ENCODE data around the gene XXYLT1.
A peak's percentile ranks its signal among the peaks of the same experiment; 100 is the strongest.

GRCh38 chr3:195162033-195162669 is 108.8 kb downstream of the XXYLT1 start:
- TF ChIP-seq, protein P1, sequence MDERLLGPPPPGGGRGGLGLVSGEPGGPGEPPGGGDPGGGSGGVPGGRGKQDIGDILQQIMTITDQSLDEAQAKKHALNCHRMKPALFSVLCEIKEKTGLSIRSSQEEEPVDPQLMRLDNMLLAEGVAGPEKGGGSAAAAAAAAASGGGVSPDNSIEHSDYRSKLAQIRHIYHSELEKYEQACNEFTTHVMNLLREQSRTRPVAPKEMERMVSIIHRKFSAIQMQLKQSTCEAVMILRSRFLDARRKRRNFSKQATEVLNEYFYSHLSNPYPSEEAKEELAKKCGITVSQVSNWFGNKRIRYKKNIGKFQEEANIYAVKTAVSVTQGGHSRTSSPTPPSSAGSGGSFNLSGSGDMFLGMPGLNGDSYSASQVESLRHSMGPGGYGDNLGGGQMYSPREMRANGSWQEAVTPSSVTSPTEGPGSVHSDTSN (CRISPR knock-in tag; IDR thresholded peaks at IDR 0.05; ENCODE audit: low read depth) = no peak
- TF ChIP-seq, protein P1 (tag; conservative IDR thresholded peaks at IDR 0.05; ENCODE audit: low read depth) = peak; percentile 91
- TF ChIP-seq HIVEP1 (CRISPR knock-in tag; IDR thresholded peaks at IDR 0.05) (no peak), TEAD4 (IDR thresholded peaks at IDR 0.05; ENCODE audit: low read length) (peak; percentile 81), TEAD4 (CRISPR knock-in tag; IDR thresholded peaks at IDR 0.05; ENCODE audit: borderline replicate concordance) (no peak), HOMEZ (CRISPR knock-in tag; IDR thresholded peaks at IDR 0.05) (no peak), ZBED1 (IDR thresholded peaks at IDR 0.05) (no peak), ARNT (IDR thresholded peaks at IDR 0.05) (no peak), ZBTB17 (CRISPR knock-in tag; IDR thresholded peaks at IDR 0.05) (0 out of 2 replicates have a peak, but pooled peaks have one; percentile 63), MAX (CRISPR knock-in tag; IDR thresholded peaks at IDR 0.05) (no peak), LARP7 (IDR thresholded peaks at IDR 0.05) (no peak), ILK (tag; IDR thresholded peaks at IDR 0.05; ENCODE audit: borderline replicate concordance, low read depth) (no peak), SP1 (CRISPR knock-in tag; IDR thresholded peaks at IDR 0.05) (no peak)
- TF ChIP-seq, protein P2, sequence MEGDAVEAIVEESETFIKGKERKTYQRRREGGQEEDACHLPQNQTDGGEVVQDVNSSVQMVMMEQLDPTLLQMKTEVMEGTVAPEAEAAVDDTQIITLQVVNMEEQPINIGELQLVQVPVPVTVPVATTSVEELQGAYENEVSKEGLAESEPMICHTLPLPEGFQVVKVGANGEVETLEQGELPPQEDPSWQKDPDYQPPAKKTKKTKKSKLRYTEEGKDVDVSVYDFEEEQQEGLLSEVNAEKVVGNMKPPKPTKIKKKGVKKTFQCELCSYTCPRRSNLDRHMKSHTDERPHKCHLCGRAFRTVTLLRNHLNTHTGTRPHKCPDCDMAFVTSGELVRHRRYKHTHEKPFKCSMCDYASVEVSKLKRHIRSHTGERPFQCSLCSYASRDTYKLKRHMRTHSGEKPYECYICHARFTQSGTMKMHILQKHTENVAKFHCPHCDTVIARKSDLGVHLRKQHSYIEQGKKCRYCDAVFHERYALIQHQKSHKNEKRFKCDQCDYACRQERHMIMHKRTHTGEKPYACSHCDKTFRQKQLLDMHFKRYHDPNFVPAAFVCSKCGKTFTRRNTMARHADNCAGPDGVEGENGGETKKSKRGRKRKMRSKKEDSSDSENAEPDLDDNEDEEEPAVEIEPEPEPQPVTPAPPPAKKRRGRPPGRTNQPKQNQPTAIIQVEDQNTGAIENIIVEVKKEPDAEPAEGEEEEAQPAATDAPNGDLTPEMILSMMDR (IDR thresholded peaks at IDR 0.05 in 2 of 3, conservative IDR thresholded peaks at IDR 0.05 in 1 of 3; ENCODE audit: insufficient read depth in 2 of 3, low read depth in 1 of 3, low read length in 3 of 3) = no peak
- TF ChIP-seq, protein P3, sequence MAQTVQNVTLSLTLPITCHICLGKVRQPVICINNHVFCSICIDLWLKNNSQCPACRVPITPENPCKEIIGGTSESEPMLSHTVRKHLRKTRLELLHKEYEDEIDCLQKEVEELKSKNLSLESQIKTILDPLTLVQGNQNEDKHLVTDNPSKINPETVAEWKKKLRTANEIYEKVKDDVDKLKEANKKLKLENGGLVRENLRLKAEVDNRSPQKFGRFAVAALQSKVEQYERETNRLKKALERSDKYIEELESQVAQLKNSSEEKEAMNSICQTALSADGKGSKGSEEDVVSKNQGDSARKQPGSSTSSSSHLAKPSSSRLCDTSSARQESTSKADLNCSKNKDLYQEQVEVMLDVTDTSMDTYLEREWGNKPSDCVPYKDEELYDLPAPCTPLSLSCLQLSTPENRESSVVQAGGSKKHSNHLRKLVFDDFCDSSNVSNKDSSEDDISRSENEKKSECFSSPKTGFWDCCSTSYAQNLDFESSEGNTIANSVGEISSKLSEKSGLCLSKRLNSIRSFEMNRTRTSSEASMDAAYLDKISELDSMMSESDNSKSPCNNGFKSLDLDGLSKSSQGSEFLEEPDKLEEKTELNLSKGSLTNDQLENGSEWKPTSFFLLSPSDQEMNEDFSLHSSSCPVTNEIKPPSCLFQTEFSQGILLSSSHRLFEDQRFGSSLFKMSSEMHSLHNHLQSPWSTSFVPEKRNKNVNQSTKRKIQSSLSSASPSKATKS (CRISPR knock-in tag; IDR thresholded peaks at IDR 0.05) = no peak
- TF ChIP-seq, protein P4, sequence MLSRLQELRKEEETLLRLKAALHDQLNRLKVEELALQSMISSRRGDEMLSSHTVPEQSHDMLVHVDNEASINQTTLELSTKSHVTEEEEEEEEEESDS (CRISPR knock-in tag; IDR thresholded peaks at IDR 0.05) = no peak

Data from K562 (cell line).